HG03103 (cell line): ENCODE results near the gene CD164.
A peak's percentile ranks its signal among the peaks of the same experiment; 100 is the strongest.

Experiments used
- ATAC-seq: cut with Tn5 transposase; IDR thresholded peaks from one replicate; pipeline ENCODE4 v1.9.1; 2021; ENCODE audit warnings: low read depth; ENCODE audit not compliant: unreplicated experiment

The CD164 gene

GRCh38 chr6:109381747-109382575 is at the start of gene CD164:
CD164 (minus strand) TSS chr6:109382467; CDS start chr6:109382378, 89 bp downstream.
- ATAC-seq: peak; percentile 40

- no peak for ATAC-seq
Observed at GRCh38 chr6:109429496-109429895, 47.2 kb upstream of the CD164 start.

- no peak for ATAC-seq
Observed at GRCh38 chr6:109428889-109429477, 46.7 kb upstream of the CD164 start.

GRCh38 chr6:109424946-109425345 is 42.7 kb upstream of the CD164 start:
- ATAC-seq: no peak

- ATAC-seq: no peak
Observed at GRCh38 chr6:109421184-109421583, 38.9 kb upstream of the CD164 start.

- no peak for ATAC-seq
Observed at GRCh38 chr6:109420751-109421150, 38.5 kb upstream of the CD164 start.

GRCh38 chr6:109417646-109418045 is 35.4 kb upstream of the CD164 start:
- ATAC-seq: no peak

- no peak for ATAC-seq
Observed at GRCh38 chr6:109411034-109411433, 28.8 kb upstream of the CD164 start.

- ATAC-seq: no peak
Observed at GRCh38 chr6:109406196-109406595, 23.9 kb upstream of the CD164 start.

- ATAC-seq: no peak
Observed at GRCh38 chr6:109397020-109397419, 14.8 kb upstream of the CD164 start.

- ATAC-seq: no peak
Observed at GRCh38 chr6:109396046-109396718, 13.9 kb upstream of the CD164 start.

- ATAC-seq: no peak
Observed at GRCh38 chr6:109393886-109394281, 11.6 kb upstream of the CD164 start.

- ATAC-seq: no peak
Observed at GRCh38 chr6:109393157-109393885, 11.1 kb upstream of the CD164 start.

GRCh38 chr6:109389650-109390274 is 7.5 kb upstream of the CD164 start:
- no peak for ATAC-seq

GRCh38 chr6:109388265-109388664 is 6.0 kb upstream of the CD164 start:
- ATAC-seq: no peak

GRCh38 chr6:109383438-109383940 is 1.2 kb upstream of the CD164 start:
- no peak for ATAC-seq

GRCh38 chr6:109382576-109383437 is 540 bp upstream of the CD164 start:
- peak; percentile 51 for ATAC-seq

- ATAC-seq: no peak
Observed at GRCh38 chr6:109381061-109381746, 1.1 kb downstream of the CD164 start.

GRCh38 chr6:109379711-109380110 is 2.6 kb downstream of the CD164 start:
- no peak for ATAC-seq
